T-helper 1 cell treated with Interleukin-12 subunit alpha and Interleukin-12 subunit beta and Interleukin-4 antibody, amounts not matched to agents 30 ng/mL and 1 ng/mL, for 36 hours (primary cell): ENCODE data around the gene LHPP. TPM values are rescaled to one million over a fixed set of nuclear protein-coding genes. Genes with fewer than 3 reads are reported as not detected.

Experiments
- intact Hi-C: fragments of 100-400 bp; cut with micrococcal nuclease; formaldehyde crosslinking; loops from one replicate; pipeline ENCODE4 v1.15.1; 2024
- total RNA-seq: library from RNA; stranded (reverse); gene quantifications from 2 replicates; pipeline ENCODE4 v1.2.3, GENCODE V29; 2022

Gene LHPP
- total RNA-seq, 1 donor from 2014 or later, result 16.8 TPM

- intact Hi-C loops, result no loop called here
Observed at GRCh38 chr10:124637746-124638145, 176.1 kb downstream of the LHPP start.

- intact Hi-C loops, result no loop called here
Observed at GRCh38 chr10:124639206-124639605, 177.6 kb downstream of the LHPP start.

GRCh38 chr10:124639646-124640045, 178.0 kb downstream of the LHPP start:
- intact Hi-C loops, result no loop called here

GRCh38 chr10:124640056-124640455, 178.4 kb downstream of the LHPP start:
- intact Hi-C loops, result no loop called here

GRCh38 chr10:124640538-124641231, 179.1 kb downstream of the LHPP start:
- intact Hi-C loops, result no loop called here

- intact Hi-C loops, result no loop called here
Observed at GRCh38 chr10:124641282-124642087, 179.9 kb downstream of the LHPP start.

- intact Hi-C loops, result no loop called here
Observed at GRCh38 chr10:124642088-124642710, 180.6 kb downstream of the LHPP start.

GRCh38 chr10:124643330-124644009, 181.8 kb downstream of the LHPP start:
- intact Hi-C loops, result no loop called here

- intact Hi-C loops, result no loop called here
Observed at GRCh38 chr10:124644236-124644635, 182.6 kb downstream of the LHPP start.

- intact Hi-C loops, result loop anchor here (5.0 kb wide), 2 partner anchors 147 to 272 kb away; partner anchors contain the start of gene EEF1AKMT2
Observed at GRCh38 chr10:124644771-124645415, 183.3 kb downstream of the LHPP start.

GRCh38 chr10:124645467-124646095, 184.0 kb downstream of the LHPP start:
- intact Hi-C loops, result loop anchor here (5.0 kb wide), 2 partner anchors 147 to 272 kb away; partner anchors contain the start of gene EEF1AKMT2

GRCh38 chr10:124646483-124647352, 185.1 kb downstream of the LHPP start:
- intact Hi-C loops, result loop anchor here (5.0 kb wide), 2 partner anchors 146 to 271 kb away; partner anchors contain the start of gene EEF1AKMT2

GRCh38 chr10:124647421-124648130, 186.0 kb downstream of the LHPP start:
- intact Hi-C loops, result loop anchor here (1.0 to 5.0 kb wide), 7 partner anchors 33 to 270 kb away; partner anchors contain the start of gene EEF1AKMT2

- intact Hi-C loops, result loop anchor here (1.0 to 5.0 kb wide), 7 partner anchors 34 to 269 kb away; partner anchors contain the start of gene EEF1AKMT2
Observed at GRCh38 chr10:124648131-124648475, 186.5 kb downstream of the LHPP start.

GRCh38 chr10:124648738-124649137, 187.1 kb downstream of the LHPP start:
- intact Hi-C loops, result loop anchor here (1.0 to 5.0 kb wide), 7 partner anchors 34 to 269 kb away; partner anchors contain the start of gene EEF1AKMT2

GRCh38 chr10:124649214-124649613, 187.6 kb downstream of the LHPP start:
- intact Hi-C loops, result loop anchor here (5.0 kb wide), 2 partner anchors 143 to 268 kb away; partner anchors contain the start of gene EEF1AKMT2

GRCh38 chr10:124650263-124650662, 188.6 kb downstream of the LHPP start:
- intact Hi-C loops, result loop anchor here (5.0 kb wide), 1 partner anchor 178 kb away; no protein-coding TSS in a partner anchor

GRCh38 chr10:124650820-124651401, 189.3 kb downstream of the LHPP start:
- intact Hi-C loops, result loop anchor here (5.0 kb wide), 1 partner anchor 179 kb away; no protein-coding TSS in a partner anchor
